GM18526 (cell line): ENCODE measurements around the gene GPR142.

ENCODE experiments used
- POLR2A ChIP-seq: IDR thresholded peaks from 3 replicates; pipeline ENCODE4 v1.6.1; 2011; ENCODE audit not compliant: insufficient read length; ENCODE audit errors: extremely low read depth

The GPR142 gene

GRCh38 chr17:74373838-74374606, 6.7 kb downstream of the GPR142 start:
- no peak for TF ChIP-seq POLR2A

DNA sequence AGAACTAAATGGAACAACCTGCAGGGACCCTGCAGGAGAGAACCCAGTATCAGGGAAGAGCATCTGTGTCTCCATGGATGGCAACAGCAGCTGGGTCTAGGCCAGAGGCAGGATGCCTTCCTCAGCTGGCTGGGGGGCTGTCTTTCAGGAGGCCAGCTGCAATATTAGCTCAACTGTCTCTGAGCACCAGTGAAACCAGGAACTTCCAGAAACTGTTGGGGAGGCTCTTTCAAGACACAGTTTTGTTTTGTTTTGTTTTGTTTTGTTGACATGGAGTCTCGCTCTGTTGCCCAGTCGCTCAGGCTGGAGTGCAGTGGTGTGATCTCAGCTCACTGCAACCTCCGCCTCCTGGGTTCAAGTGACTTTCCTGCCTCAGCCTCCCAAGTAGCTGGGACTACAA, 7.6 kb downstream of the GPR142 start:
- TF ChIP-seq POLR2A, result no peak

DNA sequence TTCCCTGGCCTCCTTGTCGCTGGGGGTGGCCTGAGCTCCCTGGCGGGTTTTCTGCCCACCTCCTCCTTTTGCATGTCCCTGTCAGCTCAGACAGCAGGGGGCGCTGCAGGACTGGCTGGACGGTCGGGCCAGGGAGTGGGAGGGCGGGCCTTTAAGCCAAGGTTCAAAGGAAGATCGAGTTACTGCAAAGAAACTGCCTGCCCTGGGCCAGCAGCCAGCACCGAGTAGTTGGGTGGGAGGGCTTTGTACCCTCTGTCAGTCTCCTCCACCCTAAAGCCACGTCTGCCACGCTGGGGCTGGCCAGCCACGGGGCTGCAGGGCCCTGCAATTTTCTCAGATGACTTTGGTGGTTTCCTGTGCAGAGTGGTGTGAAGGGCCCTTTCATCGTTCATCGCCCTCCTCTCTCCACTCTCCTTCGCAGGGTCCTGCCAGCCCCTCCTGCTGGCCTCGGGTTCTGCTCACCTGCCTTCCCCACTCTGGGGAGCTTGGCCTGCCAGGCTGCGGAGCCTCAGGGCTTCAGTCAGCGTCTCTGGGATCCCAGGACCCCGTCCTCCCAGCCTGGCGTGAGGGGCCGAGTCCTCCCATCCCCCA, 12.3 kb downstream of the GPR142 start:
- no peak for TF ChIP-seq POLR2A

GRCh38 chr17:74380086-74380958, 13.0 kb downstream of the GPR142 start:
- TF ChIP-seq POLR2A, result no peak

DNA sequence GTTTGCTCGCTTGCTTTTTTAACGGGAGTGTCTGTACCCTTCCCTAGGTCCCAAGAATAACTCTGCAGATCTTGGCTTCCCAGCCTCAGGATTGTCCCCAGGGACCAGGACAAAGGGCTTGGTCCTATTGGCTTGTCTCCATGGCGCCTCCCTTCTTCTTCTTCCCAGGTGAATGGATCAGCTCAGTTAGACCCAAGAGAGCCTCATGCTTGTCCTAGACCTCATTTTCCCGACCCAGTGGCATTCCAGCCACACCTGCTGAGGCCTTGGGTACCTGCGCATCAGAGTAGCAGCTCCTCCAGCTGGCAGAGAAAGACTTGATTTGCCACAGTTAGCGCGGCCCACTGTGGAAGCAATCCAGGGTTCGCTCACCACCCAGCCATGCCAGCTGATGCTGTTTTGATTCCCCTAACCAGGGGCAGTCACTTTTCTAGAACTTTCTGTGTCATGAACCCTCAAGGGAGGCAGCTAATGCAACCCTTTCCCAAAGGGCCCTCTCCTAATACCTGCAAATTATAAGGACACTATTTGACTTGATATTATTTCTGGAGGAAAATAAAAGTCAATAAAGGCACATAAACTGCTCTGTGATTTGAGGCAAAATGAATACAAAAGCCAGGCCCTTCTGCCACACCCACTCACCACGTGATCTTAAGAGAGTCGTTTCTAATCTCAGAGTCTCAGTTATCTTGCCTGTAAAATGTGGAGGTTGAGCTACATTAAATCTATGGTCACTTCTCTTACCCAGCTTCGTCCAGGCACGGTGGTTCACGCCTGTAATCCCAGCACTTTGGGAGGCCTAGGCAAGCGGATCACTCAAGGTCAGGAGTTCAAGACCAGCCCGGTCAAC, 13.9 kb downstream of the GPR142 start:
- TF ChIP-seq POLR2A, result no peak

- no peak for TF ChIP-seq POLR2A
Measured at GRCh38 chr17:74383141-74383540, 15.8 kb downstream of the GPR142 start.

DNA sequence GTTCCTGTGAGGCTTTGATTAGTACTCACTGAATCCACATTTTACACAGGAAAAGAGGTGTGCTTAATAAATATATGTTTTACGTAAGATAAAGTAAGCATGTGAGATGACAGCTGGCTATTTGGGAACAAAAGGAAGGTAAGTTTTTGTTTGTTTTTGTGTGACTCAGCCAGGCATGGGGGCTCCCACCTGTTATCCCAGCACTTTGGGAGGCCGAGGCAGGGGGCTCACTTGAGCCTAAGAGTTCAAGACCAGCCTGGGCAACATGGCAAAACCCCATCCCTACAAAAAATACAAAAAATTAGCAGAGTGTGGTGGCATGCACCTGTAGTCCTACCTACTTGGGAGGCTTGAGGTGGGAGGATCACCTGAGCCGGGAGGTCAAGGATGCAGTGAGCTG, 17.9 kb downstream of the GPR142 start:
- no peak for TF ChIP-seq POLR2A

- no peak for TF ChIP-seq POLR2A
Measured at GRCh38 chr17:74386386-74386785, 19.1 kb downstream of the GPR142 start.

DNA sequence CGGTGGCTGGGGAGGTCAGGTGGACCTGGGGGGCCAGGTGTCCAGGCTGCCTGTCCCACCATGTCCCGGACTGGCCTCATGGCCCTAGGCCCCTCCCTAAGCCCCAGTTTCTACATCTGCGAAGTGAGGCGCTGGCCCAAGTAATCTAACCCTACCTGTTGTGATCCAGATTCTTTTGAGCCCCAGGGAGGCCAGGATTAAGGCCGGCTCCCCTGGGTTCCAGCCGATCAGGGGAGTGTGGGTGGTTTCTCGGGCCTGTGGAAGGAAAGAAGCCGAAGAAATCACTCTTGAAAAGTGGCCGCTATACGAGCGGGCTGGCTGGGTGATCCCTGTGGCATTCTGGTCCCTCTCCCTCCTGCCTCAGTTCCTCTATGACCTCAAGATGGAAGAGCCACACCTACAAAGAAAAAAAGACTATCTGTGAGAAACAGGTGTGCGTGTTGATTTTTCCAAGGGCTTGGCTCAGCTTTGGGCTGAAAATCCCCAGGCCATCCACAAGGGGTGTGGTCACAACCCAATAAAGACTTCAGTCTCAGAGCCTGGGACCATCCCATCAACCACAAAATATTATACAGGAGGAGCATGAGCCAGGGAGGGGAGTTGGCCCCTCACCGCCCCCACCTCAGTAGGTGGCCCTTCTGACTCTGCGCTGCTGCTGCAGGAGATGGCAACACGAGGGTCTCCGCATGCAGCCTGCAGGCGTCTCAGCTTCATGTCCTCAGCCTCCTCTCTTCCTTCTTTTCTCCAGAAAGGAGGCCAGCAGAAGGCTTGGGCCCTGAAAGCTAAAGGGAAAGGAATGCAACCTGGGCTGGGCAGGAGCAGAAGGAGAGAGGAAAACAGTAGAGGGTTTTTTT, 20.3 kb downstream of the GPR142 start:
- TF ChIP-seq POLR2A, result no peak

DNA sequence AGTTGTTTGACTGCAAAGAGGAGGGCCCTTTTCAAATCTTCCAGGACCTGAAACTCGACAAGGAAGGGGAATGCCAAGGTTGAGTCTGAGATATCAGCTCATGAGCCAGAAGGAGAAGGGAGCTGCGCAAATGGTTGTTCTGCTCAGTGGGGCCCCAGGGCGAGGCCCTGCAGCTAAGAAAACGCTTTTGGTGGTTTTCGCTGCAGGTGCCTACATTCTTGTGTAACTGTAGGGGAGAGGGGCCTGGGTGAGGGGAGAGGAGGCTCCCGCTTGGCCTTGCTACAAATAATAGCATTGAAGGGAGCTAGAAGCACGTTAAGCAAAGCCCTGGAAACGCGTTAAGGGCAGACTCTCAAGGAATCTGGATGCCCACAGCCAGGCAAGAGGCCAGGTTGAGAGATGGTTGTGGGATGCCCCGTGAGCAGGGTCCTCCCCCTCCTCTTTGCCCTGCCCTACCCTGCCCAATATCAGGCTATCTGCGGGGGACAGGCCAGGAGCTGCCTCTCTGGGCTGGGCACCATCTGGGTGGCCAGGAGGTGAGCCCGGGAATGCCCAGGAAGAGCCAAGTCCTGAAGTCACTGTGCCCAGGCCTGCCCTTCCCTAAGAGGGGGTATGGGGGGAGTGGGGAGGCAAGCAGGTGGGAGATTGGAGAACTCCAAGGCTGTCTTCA, 21.9 kb downstream of the GPR142 start:
- TF ChIP-seq POLR2A, result no peak

DNA sequence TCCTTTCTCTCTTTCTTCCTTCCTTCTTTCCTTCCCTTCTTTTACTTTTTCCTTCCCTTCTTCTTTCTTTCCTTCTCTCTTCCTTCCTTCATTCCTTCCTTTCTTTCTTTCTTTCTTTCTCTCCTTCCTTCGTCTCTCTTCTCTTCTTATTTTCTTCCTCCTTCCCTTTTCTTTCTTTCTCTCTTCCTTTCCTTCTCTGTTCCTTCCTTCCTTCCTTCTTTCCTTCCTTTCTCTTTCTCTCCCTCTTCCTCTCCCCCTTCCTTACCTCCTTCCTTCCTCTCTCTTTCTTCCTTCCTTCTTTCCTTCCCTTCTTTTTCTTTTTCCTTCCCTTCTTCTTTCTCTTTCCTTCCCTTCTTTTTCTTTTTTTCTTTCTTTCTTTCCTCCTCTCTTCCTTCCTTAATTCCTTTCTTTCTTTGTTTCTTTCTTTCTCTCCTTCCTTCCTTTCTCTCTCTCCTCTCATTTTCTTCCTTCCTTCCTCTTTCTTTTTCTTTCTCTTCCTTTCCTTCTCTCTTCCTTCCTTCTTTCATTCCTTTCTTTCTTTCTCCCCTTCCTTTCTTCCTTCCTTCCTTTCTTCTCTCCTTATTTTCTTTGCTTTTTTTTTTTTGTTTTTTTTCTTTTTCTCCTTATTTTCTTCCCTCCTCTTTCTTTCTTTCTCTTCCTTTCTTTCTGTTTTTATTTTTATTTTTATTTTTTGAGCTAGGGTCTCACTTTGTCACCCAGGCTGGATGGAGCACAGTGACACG, 22.8 kb downstream of the GPR142 start:
- TF ChIP-seq POLR2A, result no peak

GRCh38 chr17:74390680-74391653, 23.7 kb downstream of the GPR142 start:
- TF ChIP-seq POLR2A, result no peak
